Osteoblast (primary cell): ENCODE measurements around the gene PIP5K1B. TPM values are rescaled to one million over a fixed set of nuclear protein-coding genes. Genes with fewer than 3 reads are reported as not detected.

ENCODE experiments used
- DNase-seq: peaks from one replicate; pipeline ENCODE4 v3.0.0; 2011; ENCODE audit warnings: low spot score, mixed read lengths; ENCODE audit not compliant: insufficient read length; ENCODE audit errors: missing footprints
- H2AFZ ChIP-seq: 2 replicates; pipeline ENCODE4 v1.6.0; 2011; ENCODE audit warnings: mild to moderate bottlenecking, low read length
- H3K27ac ChIP-seq: 2 replicates; pipeline ENCODE4 v1.5.1; 2011; ENCODE audit warnings: mild to moderate bottlenecking, low read depth, low read length, moderate library complexity
- H3K27me3 ChIP-seq: 2 replicates; pipeline ENCODE4 v1.6.0; 2012; ENCODE audit warnings: mild to moderate bottlenecking, control low read depth, inconsistent platforms, low read length, moderate library complexity; ENCODE audit not compliant: insufficient read depth
- H3K36me3 ChIP-seq: 2 replicates; pipeline ENCODE4 v1.5.1; 2011; ENCODE audit warnings: mild to moderate bottlenecking, low read length, control low read depth, moderate library complexity; ENCODE audit not compliant: insufficient read depth
- H3K4me1 ChIP-seq: 2 replicates; pipeline ENCODE4 v1.5.1; 2011; ENCODE audit warnings: mild to moderate bottlenecking, low read length, control low read depth, moderate library complexity; ENCODE audit not compliant: insufficient read depth
- H3K4me2 ChIP-seq: 2 replicates; pipeline ENCODE4 v1.6.0; 2011; ENCODE audit warnings: mild to moderate bottlenecking, low read length; ENCODE audit not compliant: insufficient read depth
- H3K4me3 ChIP-seq: fragments of 200-600 bp; sonication (generic); 3 replicates; pipeline ENCODE4 v1.5.1; 2012; ENCODE audit warnings: mild to moderate bottlenecking, low read length, inconsistent platforms; ENCODE audit not compliant: insufficient read depth
- H3K79me2 ChIP-seq: 2 replicates; pipeline ENCODE4 v1.6.0; 2012; ENCODE audit warnings: mild to moderate bottlenecking, low read length, control low read depth, inconsistent platforms; ENCODE audit not compliant: insufficient read depth
- H3K9me3 ChIP-seq: 2 replicates; pipeline ENCODE4 v1.5.1; 2011; ENCODE audit warnings: low read depth, low read length, control low read depth
- H4K20me1 ChIP-seq: 2 replicates; pipeline ENCODE4 v1.6.0; 2012; ENCODE audit warnings: mild to moderate bottlenecking, low read length, control low read depth; ENCODE audit not compliant: insufficient read depth
- CTCF ChIP-seq: IDR thresholded peaks from 2 replicates; pipeline ENCODE4 v1.5.1; 2011; ENCODE audit warnings: mild to moderate bottlenecking, low read depth, low read length, moderate library complexity; ENCODE audit errors: extremely low read depth
- total RNA-seq: library from RNA; depleted of rRNA; stranded (reverse); fragments of >200 nt; gene quantifications from 2 replicates; pipeline ENCODE4 v1.2.3, GENCODE V29; 2012

Gene PIP5K1B
- total RNA-seq, 1 donor, result not detected

DNA sequence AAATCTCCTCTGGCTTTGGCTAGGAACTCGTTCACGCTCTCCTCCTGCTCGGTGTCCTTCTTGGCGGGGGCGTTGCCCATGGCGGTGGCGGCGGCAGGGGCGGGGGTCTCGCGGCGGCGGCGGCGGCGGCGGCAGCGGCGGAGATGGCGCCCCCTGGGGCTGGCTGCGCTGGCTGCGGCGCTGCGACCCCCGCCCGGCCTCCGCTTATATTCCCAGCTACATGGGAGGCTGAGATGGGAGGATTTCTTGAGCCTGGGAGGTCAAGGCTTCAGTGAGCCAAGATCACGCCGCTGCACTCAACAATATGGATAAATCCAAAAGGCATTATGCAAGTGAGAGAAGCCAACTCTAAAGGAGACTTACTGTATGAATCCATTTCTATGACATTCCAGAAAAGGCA, 309.0 kb downstream of the PIP5K1B start, which contains the start of gene PRKACG:
TSS of gene PRKACG (minus strand) at position 101 of the 400 bp plus-strand sequence. CDS start at position 80, 21 bp downstream.
- no peaks in the 10 kb centered on the region for H3K4me1 ChIP-seq
- no peak within 1 kb of the TSS for H3K4me3 ChIP-seq
- H3K27ac ChIP-seq, result no peak within 1 kb of the TSS
- no peak within 1 kb of the TSS for H3K4me2 ChIP-seq
- no peaks in the 10 kb centered on the region for H3K79me2 ChIP-seq
- DNase-seq, result no peak
- H4K20me1 ChIP-seq, result no peaks in the 10 kb centered on the region
- H3K36me3 ChIP-seq, result no peaks in the 10 kb centered on the region
- H3K27me3 ChIP-seq, result no peaks in the 10 kb centered on the region
- TF ChIP-seq CTCF, result no peak
- no peaks in the 10 kb centered on the region for H3K9me3 ChIP-seq
- H2AFZ ChIP-seq, result no peak within 1 kb of the TSS

DNA sequence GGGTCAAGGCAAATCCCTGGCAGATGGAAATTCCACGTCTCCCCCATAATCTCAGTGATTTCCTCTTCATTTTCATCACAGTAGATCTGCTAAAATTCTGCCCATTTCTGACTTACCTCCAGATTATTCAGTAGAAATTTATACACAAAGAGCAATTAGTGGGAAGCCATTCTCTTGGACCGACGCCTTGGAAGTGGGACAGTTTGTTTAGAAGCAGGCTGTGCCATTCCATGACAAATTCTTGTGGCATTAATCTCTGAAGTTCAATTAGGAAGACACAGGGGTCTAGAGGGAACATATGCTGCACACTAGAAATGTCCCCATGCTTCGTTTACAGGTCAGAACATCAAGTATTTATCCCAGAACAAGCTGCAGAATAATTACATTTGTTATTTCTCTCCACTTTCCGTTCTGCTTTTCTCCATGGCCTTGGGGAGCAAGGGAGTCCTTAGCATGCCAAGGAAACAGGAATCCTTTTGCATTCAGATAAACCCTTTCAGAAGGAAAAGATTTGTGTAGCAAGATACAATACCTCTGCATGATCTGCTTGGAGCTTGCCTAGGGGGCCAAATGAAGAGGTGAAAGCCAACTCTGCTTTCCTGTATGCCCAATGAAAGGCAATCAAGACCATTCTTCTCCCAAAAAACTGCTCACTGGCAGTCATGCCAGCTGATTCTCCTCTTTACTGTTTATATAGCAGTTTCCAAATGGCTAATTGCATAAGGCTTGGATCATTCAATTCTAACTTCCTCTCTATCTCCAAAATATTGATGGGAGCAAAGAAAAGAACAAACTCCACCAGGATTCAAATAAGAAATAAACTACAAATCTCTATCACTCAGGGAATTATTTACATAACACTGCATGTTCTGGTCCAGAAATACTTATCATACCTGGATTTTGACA, 311.4 kb downstream of the PIP5K1B start:
- Histone ChIP-seq H4K20me1 (no peaks in the 10 kb centered on the region), H3K27ac (no peak overlapping the region), H3K4me3 (no peak overlapping the region), H3K4me2 (no peak overlapping the region), H3K79me2 (no peaks in the 10 kb centered on the region), H2AFZ (no peak overlapping the region), H3K4me1 (no peaks in the 10 kb centered on the region), H3K9me3 (no peaks in the 10 kb centered on the region), H3K27me3 (no peaks in the 10 kb centered on the region), H3K36me3 (no peaks in the 10 kb centered on the region)
- DNase-seq, result no peak
- TF ChIP-seq CTCF, result no peak

DNA sequence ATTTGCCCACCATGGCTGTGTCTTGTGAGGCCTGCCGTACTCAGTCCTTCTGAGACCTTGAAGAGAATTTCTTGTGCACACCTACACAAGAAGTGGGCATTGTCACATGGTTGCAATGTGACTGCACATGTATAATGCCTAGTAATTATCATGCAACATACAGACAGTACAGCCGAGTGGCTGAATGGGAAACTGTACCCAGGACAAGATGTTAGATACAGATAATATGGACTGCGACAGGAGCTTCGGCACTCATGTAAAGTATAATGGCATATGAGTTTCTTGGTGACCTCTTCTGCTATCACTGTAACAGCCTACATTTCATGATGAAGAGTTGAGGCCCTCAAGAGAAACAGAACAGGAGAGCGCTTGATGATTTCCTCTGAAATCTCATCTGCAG, 313.7 kb downstream of the PIP5K1B start:
- Histone ChIP-seq H3K27ac (no peak overlapping the region), H3K4me2 (no peak overlapping the region), H3K4me1 (no peaks in the 10 kb centered on the region), H3K36me3 (no peaks in the 10 kb centered on the region), H2AFZ (no peak overlapping the region), H3K27me3 (no peaks in the 10 kb centered on the region), H3K9me3 (no peaks in the 10 kb centered on the region), H4K20me1 (no peaks in the 10 kb centered on the region), H3K79me2 (no peaks in the 10 kb centered on the region), H3K4me3 (no peak overlapping the region)
- DNase-seq, result no peak
- TF ChIP-seq CTCF, result no peak

- no peak for DNase-seq
- no peaks in the 10 kb centered on the region for H3K4me1 ChIP-seq
- no peak overlapping the region for H2AFZ ChIP-seq
- H4K20me1 ChIP-seq, result no peaks in the 10 kb centered on the region
- peaks cover 3% of the 10 kb centered on the region for H3K27me3 ChIP-seq
- H3K36me3 ChIP-seq, result no peaks in the 10 kb centered on the region
- no peaks in the 10 kb centered on the region for H3K9me3 ChIP-seq
- no peaks in the 10 kb centered on the region for H3K79me2 ChIP-seq
- H3K4me2 ChIP-seq, result no peak overlapping the region
- H3K27ac ChIP-seq, result no peak overlapping the region
- no peak overlapping the region for H3K4me3 ChIP-seq
- TF ChIP-seq CTCF, result no peak
Measured at GRCh38 chr9:69019808-69020207, 314.8 kb downstream of the PIP5K1B start.
